ENCODE results near the gene TAOK1.

DNA sequence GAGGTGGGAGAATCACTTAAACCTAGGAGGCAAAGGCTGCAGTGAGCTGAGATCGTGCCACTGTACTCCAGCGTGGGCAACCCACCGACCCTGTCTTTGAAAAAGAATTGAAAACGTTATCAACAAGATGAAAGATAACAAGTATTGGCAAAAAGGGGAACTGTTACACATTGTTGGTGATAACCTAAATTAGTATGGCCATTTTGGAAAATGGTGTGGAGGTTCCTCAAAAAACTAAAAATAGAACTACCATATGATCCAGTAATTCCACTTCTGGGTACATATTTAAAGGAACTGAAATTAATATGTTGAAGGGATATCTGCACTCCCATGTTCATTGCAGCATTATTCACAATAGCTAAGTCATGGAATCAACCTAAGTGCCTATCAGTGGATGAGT is 115.7 kb downstream of the TAOK1 start:
- TF ChIP-seq, protein P1, sequence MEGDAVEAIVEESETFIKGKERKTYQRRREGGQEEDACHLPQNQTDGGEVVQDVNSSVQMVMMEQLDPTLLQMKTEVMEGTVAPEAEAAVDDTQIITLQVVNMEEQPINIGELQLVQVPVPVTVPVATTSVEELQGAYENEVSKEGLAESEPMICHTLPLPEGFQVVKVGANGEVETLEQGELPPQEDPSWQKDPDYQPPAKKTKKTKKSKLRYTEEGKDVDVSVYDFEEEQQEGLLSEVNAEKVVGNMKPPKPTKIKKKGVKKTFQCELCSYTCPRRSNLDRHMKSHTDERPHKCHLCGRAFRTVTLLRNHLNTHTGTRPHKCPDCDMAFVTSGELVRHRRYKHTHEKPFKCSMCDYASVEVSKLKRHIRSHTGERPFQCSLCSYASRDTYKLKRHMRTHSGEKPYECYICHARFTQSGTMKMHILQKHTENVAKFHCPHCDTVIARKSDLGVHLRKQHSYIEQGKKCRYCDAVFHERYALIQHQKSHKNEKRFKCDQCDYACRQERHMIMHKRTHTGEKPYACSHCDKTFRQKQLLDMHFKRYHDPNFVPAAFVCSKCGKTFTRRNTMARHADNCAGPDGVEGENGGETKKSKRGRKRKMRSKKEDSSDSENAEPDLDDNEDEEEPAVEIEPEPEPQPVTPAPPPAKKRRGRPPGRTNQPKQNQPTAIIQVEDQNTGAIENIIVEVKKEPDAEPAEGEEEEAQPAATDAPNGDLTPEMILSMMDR (conservative IDR thresholded peaks at IDR 0.05; ENCODE audit: low read length): no peak
- no peak for TF ChIP-seq EZH2phosphoT487 (IDR thresholded peaks at IDR 0.05; ENCODE audit: borderline replicate concordance)
